Uterus (tissue), 4 donors: ENCODE results near the gene PRRT3. TPM values are rescaled to one million over a fixed set of nuclear protein-coding genes. Genes with fewer than 3 reads are reported as not detected.
A peak's percentile ranks its signal among the peaks of the same experiment; 100 is the strongest.

Experiments used
- DNase-seq, 2 donors: peaks; one replicate each; pipeline ENCODE4 v3.0.0-alpha.2; 2019 to 2020
- H3K27ac ChIP-seq, 2 donors: fragments of 200-600 bp; sonication (generic); 1 replicate in 1 of 2; 2 replicates in 1 of 2; pipeline ENCODE4 v1.5.1; 2016 to 2018
- H3K27me3 ChIP-seq, 2 donors: fragments of 200-600 bp; sonication (generic); one replicate each; pipeline ENCODE4 v1.5.1; 2018 to 2019; ENCODE audit warnings: control low read depth in 1 of 2
- H3K36me3 ChIP-seq, 2 donors: fragments of 200-600 bp; sonication (generic); one replicate each; pipeline ENCODE4 v1.5.1; 2019; ENCODE audit warnings: control low read depth in 1 of 2
- H3K4me1 ChIP-seq, 2 donors: fragments of 200-600 bp; sonication (generic); one replicate each; pipeline ENCODE4 v1.5.1; 2018 to 2019; ENCODE audit warnings: control low read depth in 1 of 2
- H3K4me3 ChIP-seq, 2 donors: fragments of 200-600 bp; sonication (generic); 1 replicate in 1 of 2; 2 replicates in 1 of 2; pipeline ENCODE4 v1.5.1; 2018 to 2019; ENCODE audit warnings: mild to moderate bottlenecking in 1 of 2
- H3K9me3 ChIP-seq, 2 donors: fragments of 200-600 bp; sonication (generic); one replicate each; pipeline ENCODE4 v1.5.1; 2019; ENCODE audit warnings: control low read depth in 1 of 2
- CTCF ChIP-seq, 4 experiments: fragments of 200-600 bp in 2 of 4; fragments of 450-650 bp in 2 of 4; sonication (generic) in 2 of 4; IDR thresholded peaks; one replicate each; pipeline ENCODE4 v1.5.1; 2016 to 2019; ENCODE audit warnings: antibody characterized with exemption in 4 of 4, mild to moderate bottlenecking in 2 of 4, moderate library complexity in 1 of 4
- POLR2A ChIP-seq, 2 donors: fragments of 450-650 bp; IDR thresholded peaks; one replicate each; pipeline ENCODE4 v1.6.1; 2016; ENCODE audit warnings: antibody characterized with exemption in 2 of 2, mild to moderate bottlenecking in 1 of 2, moderate library complexity in 1 of 2
- intact Hi-C: fragments of 100-400 bp; cut with DNase I; formaldehyde crosslinking; loops from one replicate; pipeline ENCODE4 v1.15.1; 2023; ENCODE audit warnings: low total_unique reads
- total RNA-seq, 4 donors: library from RNA; depleted of rRNA in 3 of 4; stranded (reverse); fragments of >200 nt in 3 of 4; gene quantifications; one replicate each; pipeline versions ENCODE4 v1.1.0 to v1.2.4, GENCODE V29; 2014 to 2023
- donor health status: DM: yes; HTN: yes; CAD: no.

Gene PRRT3
- total RNA-seq, result 1 to 10 TPM in 3 of 4 donors, under 1 TPM in 1; 0.51 to 8.2 (median 2.2) TPM

GRCh38 chr3:9951962-9952805 is at the start of gene PRRT3:
TSS of gene PRRT3 (minus strand) at chr3:9952408. CDS start at chr3:9950115, 2,293 bp downstream.
- no peak for TF ChIP-seq CTCF (IDR thresholded peaks at IDR 0.05)
- TF ChIP-seq POLR2A (IDR thresholded peaks at IDR 0.05), result no peak
- Histone ChIP-seq H3K9me3 (no peaks in the 10 kb centered on the region), H3K36me3 (no peaks in the 10 kb centered on the region), H3K27me3 (no peaks in the 10 kb centered on the region), H3K27ac (no peak within 1 kb of the TSS), H3K4me1 (peaks cover 0 to 12% of the 10 kb centered on the region in 2 donors), H3K4me3 (peak within 1 kb of the TSS in 1 of 2 donors; percentile 52)
- intact Hi-C loops, result no loop called here
- DNase-seq, result peak in 1 of 2 donors; percentile 24

- Histone ChIP-seq H3K9me3 (no peaks in the 10 kb centered on the region), H3K27ac (no peak overlapping the region), H3K27me3 (no peaks in the 10 kb centered on the region), H3K4me3 (no peak overlapping the region), H3K4me1 (no peaks in the 10 kb centered on the region), H3K36me3 (no peaks in the 10 kb centered on the region)
- TF ChIP-seq POLR2A (IDR thresholded peaks at IDR 0.05), result no peak
- no peak for DNase-seq
- intact Hi-C loops, result no loop called here
These were observed 48.5 kb upstream of the PRRT3 start for GRCh38 chr3:10000686-10001085.

DNA sequence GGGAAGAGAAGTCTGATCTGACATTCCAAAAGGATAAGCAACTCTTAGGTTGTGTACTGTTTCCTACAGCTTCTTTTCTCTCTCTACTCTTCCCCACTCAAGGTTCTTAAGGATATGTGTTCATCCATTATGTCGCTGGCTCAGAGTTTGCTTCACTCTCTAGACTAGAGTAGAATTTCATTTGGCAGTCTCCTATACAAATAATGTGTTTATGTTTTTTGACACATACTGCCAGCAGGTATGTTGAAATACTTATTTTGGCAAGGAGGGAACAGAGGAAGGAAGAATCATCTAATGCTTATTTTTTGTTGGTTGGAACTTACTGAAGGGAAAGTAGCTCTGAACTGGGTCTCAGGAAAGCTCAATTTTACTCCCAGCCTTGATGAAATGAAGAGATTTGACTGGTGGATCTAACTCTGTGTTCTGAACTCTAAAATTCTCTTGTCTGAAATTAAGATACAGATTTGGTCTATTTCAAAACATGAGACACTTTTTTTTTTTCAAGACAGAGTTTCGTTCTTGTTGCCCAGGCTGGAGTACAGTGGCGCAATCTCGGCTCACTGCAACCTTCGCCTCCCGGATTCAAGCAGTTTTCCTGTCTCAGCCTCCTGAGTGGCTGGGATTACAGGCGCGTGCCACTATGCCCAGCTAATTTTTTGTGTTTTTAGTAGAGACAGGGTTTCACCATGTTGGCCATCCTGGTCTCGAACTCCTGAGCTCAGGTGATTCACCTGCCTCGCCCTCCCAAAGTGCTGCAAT is 42.1 kb upstream of the PRRT3 start:
- intact Hi-C loops, result no loop called here
- no peak for DNase-seq
- Histone ChIP-seq H3K27ac (no peak overlapping the region), H3K9me3 (no peaks in the 10 kb centered on the region), H3K4me1 (no peaks in the 10 kb centered on the region), H3K36me3 (no peaks in the 10 kb centered on the region), H3K4me3 (no peak overlapping the region), H3K27me3 (no peaks in the 10 kb centered on the region)
- TF ChIP-seq POLR2A (IDR thresholded peaks at IDR 0.05), result no peak
- TF ChIP-seq CTCF (IDR thresholded peaks at IDR 0.05), result no peak

DNA sequence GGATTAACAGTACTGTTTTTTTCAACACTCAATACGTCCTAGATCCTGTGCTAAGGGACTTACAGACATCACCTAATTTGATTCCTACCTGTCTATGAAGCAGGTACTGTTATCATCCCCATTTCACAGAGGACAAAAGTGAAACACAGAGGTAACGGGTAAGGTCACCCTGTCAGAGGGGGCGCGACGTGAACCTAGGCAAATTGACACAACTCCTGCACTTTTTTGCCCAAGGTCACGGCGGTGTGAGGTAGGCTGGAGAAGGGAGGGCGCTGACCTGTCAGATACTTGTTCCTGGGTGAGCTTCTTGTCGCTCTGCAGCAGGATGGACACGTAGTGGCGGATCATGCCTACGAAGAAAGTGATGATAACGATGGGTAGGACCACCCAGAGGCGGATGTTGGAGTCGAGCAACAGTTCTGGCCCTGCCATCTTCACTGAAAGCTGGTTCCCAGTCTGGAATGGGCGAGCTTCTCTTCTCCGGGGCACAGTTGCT is 34.1 kb upstream of the PRRT3 start:
- TF ChIP-seq CTCF (IDR thresholded peaks at IDR 0.05) (no peak), POLR2A (IDR thresholded peaks at IDR 0.05) (no peak)
- no peaks in the 10 kb centered on the region for H3K9me3 ChIP-seq
- peak overlapping the region; percentile 55 to 66 for H3K4me3 ChIP-seq
- no peaks in the 10 kb centered on the region for H3K27me3 ChIP-seq
- H3K27ac ChIP-seq, result peak overlapping the region; percentile 71 to 81
- intact Hi-C loops, result no loop called here
- H3K36me3 ChIP-seq, result no peaks in the 10 kb centered on the region
- DNase-seq, result no peak
- peaks cover 7 to 11% of the 10 kb centered on the region in 2 donors for H3K4me1 ChIP-seq

DNA sequence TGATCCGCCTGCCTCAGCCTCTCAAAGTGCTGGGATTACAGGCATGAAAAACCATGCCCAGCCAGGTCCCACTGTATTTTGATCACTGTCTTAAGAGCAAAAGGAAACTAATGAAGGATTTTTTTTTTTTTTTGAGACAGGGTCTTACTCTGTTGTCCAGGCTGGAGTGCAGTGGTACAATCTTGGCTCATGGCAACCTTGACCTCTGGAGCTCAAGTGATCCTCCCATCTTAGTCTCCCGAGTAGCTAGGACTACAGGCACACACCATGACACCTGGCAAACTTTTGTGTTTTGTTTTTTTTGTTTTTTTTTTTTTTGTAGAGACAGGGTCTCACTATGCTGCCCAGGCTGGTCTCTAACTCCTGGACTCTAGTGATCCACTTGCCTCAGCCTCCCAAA is 28.0 kb upstream of the PRRT3 start:
- DNase-seq, result no peak
- no peaks in the 10 kb centered on the region for H3K9me3 ChIP-seq
- H3K27ac ChIP-seq, result no peak overlapping the region
- no peaks in the 10 kb centered on the region for H3K36me3 ChIP-seq
- TF ChIP-seq POLR2A (IDR thresholded peaks at IDR 0.05), result no peak
- TF ChIP-seq CTCF (IDR thresholded peaks at IDR 0.05), result no peak
- intact Hi-C loops, result no loop called here
- H3K27me3 ChIP-seq, result no peaks in the 10 kb centered on the region
- H3K4me3 ChIP-seq, result no peak overlapping the region
- peaks cover 0 to 9% of the 10 kb centered on the region in 2 donors for H3K4me1 ChIP-seq
